Stimulated activated effector memory CD8-positive, alpha-beta T cell treated with anti-CD3 and anti-CD28 coated beads, Interleukin-12 subunit alpha, Interleukin-12 subunit beta, amount 100 ng/mL, for 72 hours (primary cell): ENCODE results near the gene SGSM2.
A peak's percentile ranks its signal among the peaks of the same experiment; 100 is the strongest.

Source experiments
- ATAC-seq: fragments of 150-1000 bp; cut with Tn5 transposase; 2 replicates; pipeline ENCODE4 v1.10.0; 2021
- DNase-seq, 2 donors: peaks; one replicate each; pipeline ENCODE4 v3.0.0; 2021 to 2022; ENCODE audit warnings: low spot score in 2 of 2
- H3K27ac Mint-ChIP-seq: one replicate; pipeline ENCODE4 v1.8.0; 2022; ENCODE audit warnings: mild to moderate bottlenecking, mixed read lengths
- H3K36me3 Mint-ChIP-seq: one replicate; pipeline ENCODE4 v1.8.0; 2022; ENCODE audit warnings: mild to moderate bottlenecking, mixed read lengths
- H3K4me1 Mint-ChIP-seq: one replicate; pipeline ENCODE4 v1.8.0; 2022; ENCODE audit warnings: mixed read lengths
- H3K4me3 Mint-ChIP-seq: one replicate; pipeline ENCODE4 v1.8.0; 2022; ENCODE audit warnings: mild to moderate bottlenecking, mixed read lengths
- H3K9me3 Mint-ChIP-seq: one replicate; pipeline ENCODE4 v1.8.0; 2022; ENCODE audit warnings: mixed read lengths

The SGSM2 gene

DNA sequence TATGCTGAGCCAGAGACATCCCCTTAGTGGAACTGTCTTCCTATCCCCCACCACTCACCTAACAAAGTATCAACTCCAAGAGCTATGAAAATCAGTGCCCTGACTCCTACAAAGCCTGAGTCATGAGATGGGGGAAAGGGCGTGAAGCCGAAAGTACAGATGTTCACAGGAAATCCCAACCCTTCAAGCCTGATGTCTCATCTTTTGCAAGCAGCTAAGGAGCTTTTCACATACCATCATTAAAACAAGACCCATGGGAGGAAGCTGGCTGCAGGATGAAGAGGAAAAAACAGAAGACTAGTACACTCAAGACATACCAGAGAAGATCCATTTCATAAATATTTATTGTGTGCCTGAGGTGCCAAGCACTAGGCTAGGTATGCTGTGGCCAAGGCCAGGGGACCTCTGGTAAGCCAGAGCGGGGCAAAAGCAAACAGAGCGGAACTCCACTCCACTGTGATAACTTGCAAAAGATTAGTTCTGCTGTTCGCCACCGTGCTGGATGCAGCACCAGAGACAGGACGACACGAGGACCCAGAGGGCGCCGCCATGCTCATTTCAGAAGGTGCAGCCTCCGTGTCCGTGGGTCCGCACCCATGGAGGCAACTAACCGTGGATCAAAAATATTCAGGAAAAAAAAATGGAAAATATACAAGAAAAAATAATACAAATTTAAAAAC, 68.1 kb downstream of the SGSM2 start:
- no peaks in the 10 kb centered on the region for H3K9me3 Mint-ChIP-seq
- H3K27ac Mint-ChIP-seq: peak overlapping the region; percentile 15
- peaks cover 21% of the 10 kb centered on the region for H3K36me3 Mint-ChIP-seq
- no peak for ATAC-seq
- H3K4me3 Mint-ChIP-seq: no peak overlapping the region
- peaks cover 41% of the 10 kb centered on the region for H3K4me1 Mint-ChIP-seq
- no peak for DNase-seq

DNA sequence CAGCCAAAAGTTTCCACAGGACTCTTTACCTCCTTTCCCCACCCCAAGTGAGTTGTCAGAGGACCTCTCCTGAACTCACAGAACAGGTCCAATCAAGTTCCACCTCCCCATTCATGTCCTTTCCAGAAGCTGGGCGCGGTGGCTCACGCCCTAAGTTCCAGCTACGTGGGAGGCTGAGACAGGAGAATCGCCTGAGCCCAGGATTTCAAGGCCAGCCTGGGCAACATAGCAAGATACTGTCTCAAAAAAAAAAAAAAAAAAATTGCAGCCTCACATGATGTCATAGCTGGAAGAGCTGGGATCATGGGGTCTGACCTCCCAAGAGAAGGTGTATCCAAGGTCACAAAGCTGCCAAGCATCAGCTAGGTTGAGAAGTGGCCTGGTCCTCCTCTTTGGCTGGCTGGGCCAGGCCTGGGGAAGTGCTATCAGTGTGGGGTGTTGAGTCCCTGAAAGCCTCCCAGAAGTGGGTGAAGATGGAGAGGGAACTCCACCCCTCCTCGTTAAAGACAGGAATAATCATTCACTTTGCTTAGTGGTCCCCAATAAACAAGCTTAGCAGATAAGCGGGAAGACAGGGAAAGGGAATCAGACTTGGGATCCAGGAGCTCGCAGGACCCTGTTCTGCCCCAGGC, 69.1 kb downstream of the SGSM2 start:
- H3K27ac Mint-ChIP-seq: peak overlapping the region; percentile 69
- H3K9me3 Mint-ChIP-seq: no peaks in the 10 kb centered on the region
- peaks cover 41% of the 10 kb centered on the region for H3K4me1 Mint-ChIP-seq

GRCh38 chr17:2406903-2407790, 69.8 kb downstream of the SGSM2 start:
- Mint-ChIP-seq H3K27ac (peak overlapping the region; percentile 69), H3K4me1 (peaks cover 34% of the 10 kb centered on the region), H3K36me3 (peaks cover 4% of the 10 kb centered on the region), H3K4me3 (peak overlapping the region; percentile 18), H3K9me3 (no peaks in the 10 kb centered on the region)
- ATAC-seq (peak; percentile 68), DNase-seq (no peak)

More for the DNA sequence above, 69.1 kb downstream of the SGSM2 start:
- ATAC-seq (no peak), DNase-seq (no peak)
- Mint-ChIP-seq H3K4me3 (peak overlapping the region; percentile 18), H3K36me3 (peaks cover 11% of the 10 kb centered on the region)

GRCh38 chr17:2410951-2411350, 73.7 kb downstream of the SGSM2 start:
- no peaks in the 10 kb centered on the region for H3K9me3 Mint-ChIP-seq
- H3K4me3 Mint-ChIP-seq: no peak overlapping the region
- H3K36me3 Mint-ChIP-seq: peaks cover 29% of the 10 kb centered on the region
- H3K4me1 Mint-ChIP-seq: peaks cover 13% of the 10 kb centered on the region
- peak overlapping the region; percentile 46 for H3K27ac Mint-ChIP-seq
- ATAC-seq: no peak
- no peak for DNase-seq

- ATAC-seq: no peak
- peak overlapping the region; percentile 61 for H3K27ac Mint-ChIP-seq
- no peak overlapping the region for H3K4me3 Mint-ChIP-seq
- no peaks in the 10 kb centered on the region for H3K4me1 Mint-ChIP-seq
- H3K9me3 Mint-ChIP-seq: no peaks in the 10 kb centered on the region
- H3K36me3 Mint-ChIP-seq: peaks cover 36% of the 10 kb centered on the region
- DNase-seq: no peak
Measured at GRCh38 chr17:2412561-2413021, 75.3 kb downstream of the SGSM2 start.

DNA sequence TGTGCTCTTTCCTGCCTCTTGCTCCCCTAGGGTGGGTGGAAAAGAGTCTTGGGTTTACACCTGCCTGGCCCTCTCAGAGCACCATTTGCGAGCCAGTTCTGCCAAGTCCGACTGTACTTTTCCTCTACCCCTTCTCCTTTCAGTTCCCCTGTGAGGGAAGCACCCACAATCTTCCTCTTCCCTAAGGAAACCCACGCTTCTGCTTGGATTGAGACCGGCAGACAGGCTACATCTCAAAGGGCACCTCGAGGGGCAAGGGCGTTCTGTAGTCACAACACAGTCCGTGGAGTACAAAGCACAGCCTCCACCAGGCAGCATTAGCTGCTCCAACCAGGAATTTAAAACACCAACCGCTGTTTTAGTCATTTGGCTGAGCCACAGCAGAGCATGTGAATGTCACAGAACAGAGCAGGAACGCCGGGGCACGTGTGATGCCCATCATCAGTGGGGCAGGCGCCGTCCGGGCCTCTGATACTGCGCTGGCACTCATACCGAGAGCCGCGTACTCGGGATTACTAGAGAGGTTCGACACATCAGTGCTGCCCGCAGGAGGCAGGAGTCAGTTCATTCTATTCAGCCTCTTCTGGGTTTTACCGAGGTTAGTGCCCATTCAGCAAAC, 77.3 kb downstream of the SGSM2 start:
- Mint-ChIP-seq H3K9me3 (no peaks in the 10 kb centered on the region), H3K4me3 (no peak overlapping the region), H3K4me1 (no peaks in the 10 kb centered on the region), H3K36me3 (peaks cover 43% of the 10 kb centered on the region), H3K27ac (no peak overlapping the region)
- ATAC-seq: no peak
- no peak for DNase-seq

DNA sequence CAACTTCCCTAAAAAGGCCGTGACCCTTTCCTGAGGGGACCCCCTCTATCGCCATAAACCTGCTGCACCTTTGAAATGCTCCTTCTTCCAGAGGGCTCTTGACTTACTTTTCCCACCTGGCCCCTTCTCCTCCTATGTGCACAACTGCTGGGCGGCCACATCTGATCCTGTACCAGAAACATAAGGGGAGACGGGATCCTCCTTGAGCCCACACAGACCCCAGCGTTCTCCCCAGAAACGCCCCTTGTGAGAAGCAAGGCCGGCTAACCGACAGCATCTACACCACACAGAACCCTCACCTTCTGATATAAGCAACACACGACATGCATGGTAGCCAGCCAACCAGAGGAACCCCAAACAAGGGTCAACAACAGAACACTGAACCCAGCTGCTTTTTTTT, 77.8 kb downstream of the SGSM2 start:
- no peaks in the 10 kb centered on the region for H3K4me1 Mint-ChIP-seq
- DNase-seq (no peak), ATAC-seq (no peak)
- H3K27ac Mint-ChIP-seq: no peak overlapping the region
- no peak overlapping the region for H3K4me3 Mint-ChIP-seq
- peaks cover 49% of the 10 kb centered on the region for H3K36me3 Mint-ChIP-seq
- H3K9me3 Mint-ChIP-seq: no peaks in the 10 kb centered on the region

DNA sequence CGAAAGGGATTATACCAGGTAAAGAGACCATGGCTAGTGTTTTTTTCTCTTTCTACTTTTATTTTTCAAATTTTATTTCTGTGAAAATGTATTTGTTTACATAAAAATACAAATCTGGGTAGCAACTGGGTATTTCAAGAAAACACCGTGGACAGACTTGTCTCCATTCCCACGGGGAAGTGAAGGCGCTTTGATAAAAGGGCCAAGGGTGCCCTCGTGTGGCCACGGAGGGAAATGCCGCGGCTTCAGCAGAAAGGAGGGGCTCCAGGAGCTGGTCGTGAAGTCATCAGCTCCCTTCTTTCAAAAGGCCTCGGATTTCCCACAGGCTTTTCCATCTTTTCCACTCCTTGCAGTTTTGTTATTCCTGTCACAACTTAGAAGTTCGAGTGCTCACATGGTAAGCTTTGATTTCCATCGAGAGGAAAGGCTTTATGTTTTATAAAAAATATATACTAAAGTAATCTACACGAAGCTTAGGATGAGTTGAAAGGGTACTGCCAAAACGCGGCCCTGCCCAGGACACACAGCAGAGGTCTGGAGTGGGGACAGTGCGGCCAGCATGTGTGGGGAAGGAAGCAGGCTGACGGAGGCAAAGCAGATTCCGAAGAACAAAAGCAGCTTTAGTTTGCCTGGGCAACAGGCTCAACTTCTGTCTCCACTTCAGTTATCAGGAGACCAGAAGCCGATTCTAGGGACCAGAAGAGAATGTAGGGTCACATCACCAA, 78.9 kb downstream of the SGSM2 start:
- Mint-ChIP-seq H3K4me3 (no peak overlapping the region), H3K9me3 (no peaks in the 10 kb centered on the region), H3K36me3 (peaks cover 60% of the 10 kb centered on the region), H3K27ac (no peak overlapping the region), H3K4me1 (no peaks in the 10 kb centered on the region)
- peak; percentile 82 to 94 for DNase-seq
- ATAC-seq: peak; percentile 83

- H3K27ac Mint-ChIP-seq: peak overlapping the region; percentile 45
- H3K4me1 Mint-ChIP-seq: no peaks in the 10 kb centered on the region
- no peak for DNase-seq
- H3K36me3 Mint-ChIP-seq: peaks cover 55% of the 10 kb centered on the region
- H3K9me3 Mint-ChIP-seq: no peaks in the 10 kb centered on the region
- ATAC-seq: no peak
- H3K4me3 Mint-ChIP-seq: no peak overlapping the region
Measured at GRCh38 chr17:2418572-2418971, 81.3 kb downstream of the SGSM2 start.

DNA sequence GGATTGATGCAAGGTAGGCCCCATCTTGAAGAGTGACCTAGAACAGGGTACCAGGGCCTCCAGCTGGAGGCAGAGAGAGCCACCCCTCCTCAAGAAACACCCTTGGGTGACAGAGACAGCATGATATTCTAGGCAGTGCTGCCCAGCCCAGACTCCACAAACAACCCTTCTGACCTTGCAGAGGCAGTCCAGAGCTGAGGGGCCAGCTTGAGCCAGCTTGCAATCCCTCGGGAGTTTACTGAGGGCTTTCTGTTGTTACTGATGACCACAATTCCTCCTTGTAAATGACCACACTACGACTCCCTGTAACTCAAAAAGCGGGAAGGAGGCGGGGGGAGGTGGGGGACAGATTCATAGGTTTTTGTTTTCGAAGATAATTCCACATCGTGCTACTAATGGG, 82.2 kb downstream of the SGSM2 start:
- Mint-ChIP-seq H3K27ac (peak overlapping the region; percentile 45), H3K4me3 (no peak overlapping the region), H3K4me1 (no peaks in the 10 kb centered on the region), H3K9me3 (no peaks in the 10 kb centered on the region), H3K36me3 (peaks cover 50% of the 10 kb centered on the region)
- no peak for DNase-seq
- ATAC-seq: no peak

- DNase-seq (no peak), ATAC-seq (no peak)
- Mint-ChIP-seq H3K36me3 (peaks cover 46% of the 10 kb centered on the region), H3K27ac (no peak overlapping the region), H3K4me3 (no peak overlapping the region), H3K4me1 (no peaks in the 10 kb centered on the region), H3K9me3 (no peaks in the 10 kb centered on the region)
Measured at GRCh38 chr17:2420176-2420575, 82.9 kb downstream of the SGSM2 start.

DNA sequence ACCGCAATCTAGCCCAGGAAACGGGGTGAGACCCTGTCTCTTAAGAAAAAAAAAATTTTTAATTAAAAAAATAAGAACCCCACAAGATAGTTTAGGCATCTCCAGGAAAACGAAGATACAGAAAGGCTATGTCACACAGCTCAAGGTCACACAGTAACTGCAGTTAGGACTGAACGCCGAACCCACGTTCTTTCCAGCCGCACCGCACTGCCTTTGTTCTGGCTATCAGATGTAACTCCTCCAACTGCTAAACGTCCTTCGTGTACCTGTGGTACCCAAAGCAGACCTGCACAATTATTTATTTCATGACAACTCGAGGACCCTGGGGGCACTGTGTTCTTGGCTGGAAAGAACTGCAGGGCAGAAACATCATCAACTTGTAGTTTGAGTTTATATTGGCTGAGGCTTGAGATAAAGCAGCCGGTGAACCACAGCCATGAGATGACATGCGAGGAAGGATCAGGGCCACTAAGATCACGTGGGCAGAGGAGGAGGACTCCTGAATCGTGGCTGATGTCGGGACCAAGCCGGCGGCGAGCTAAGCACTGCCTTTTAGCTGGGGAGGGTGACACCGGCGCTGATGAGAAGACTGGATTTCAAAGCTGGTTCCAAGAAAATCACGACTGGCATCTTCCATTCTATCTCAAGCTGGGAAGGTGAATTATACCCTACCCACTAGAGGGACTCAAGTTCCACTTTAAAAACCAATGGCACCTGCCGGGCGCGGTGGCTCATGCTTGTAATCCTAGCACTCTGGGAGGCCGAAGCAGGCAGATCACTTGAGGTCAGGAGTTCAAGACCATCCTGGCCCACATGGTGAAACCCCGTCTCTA, 84.2 kb downstream of the SGSM2 start:
- H3K4me1 Mint-ChIP-seq: no peaks in the 10 kb centered on the region
- no peaks in the 10 kb centered on the region for H3K9me3 Mint-ChIP-seq
- ATAC-seq (no peak), DNase-seq (no peak)
- no peak overlapping the region for H3K27ac Mint-ChIP-seq
- peaks cover 48% of the 10 kb centered on the region for H3K36me3 Mint-ChIP-seq
- no peak overlapping the region for H3K4me3 Mint-ChIP-seq

DNA sequence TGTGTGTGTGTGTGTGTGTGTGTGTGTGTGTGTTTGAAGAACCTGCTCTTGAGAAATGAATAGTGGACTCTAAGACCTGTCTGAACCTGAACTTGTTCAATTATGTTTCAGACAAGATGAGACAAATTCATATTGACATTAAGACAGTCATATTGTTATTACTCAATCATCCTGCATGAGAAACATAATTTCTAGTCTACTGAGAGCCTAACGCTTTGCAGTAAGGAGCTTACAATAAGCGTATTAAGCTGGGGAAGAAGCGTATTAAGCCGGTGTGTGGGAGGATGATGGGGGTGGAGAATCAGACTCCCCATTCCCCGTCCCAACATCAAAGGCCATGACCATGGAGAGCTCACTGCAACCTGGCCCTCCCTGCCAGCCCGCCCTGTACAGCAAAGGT, 86.0 kb downstream of the SGSM2 start:
- no peaks in the 10 kb centered on the region for H3K9me3 Mint-ChIP-seq
- peaks cover 63% of the 10 kb centered on the region for H3K36me3 Mint-ChIP-seq
- no peaks in the 10 kb centered on the region for H3K4me1 Mint-ChIP-seq
- H3K4me3 Mint-ChIP-seq: no peak overlapping the region
- DNase-seq (no peak), ATAC-seq (no peak)
- no peak overlapping the region for H3K27ac Mint-ChIP-seq

GRCh38 chr17:2427215-2427614, 89.9 kb downstream of the SGSM2 start:
- H3K27ac Mint-ChIP-seq: peak overlapping the region; percentile 78
- no peaks in the 10 kb centered on the region for H3K9me3 Mint-ChIP-seq
- ATAC-seq (no peak), DNase-seq (no peak)
- H3K4me1 Mint-ChIP-seq: no peaks in the 10 kb centered on the region
- peaks cover 43% of the 10 kb centered on the region for H3K36me3 Mint-ChIP-seq
- no peak overlapping the region for H3K4me3 Mint-ChIP-seq
